ENCODE measurements around the gene ARFGAP1.

ARFGAP1 gene

DNA sequence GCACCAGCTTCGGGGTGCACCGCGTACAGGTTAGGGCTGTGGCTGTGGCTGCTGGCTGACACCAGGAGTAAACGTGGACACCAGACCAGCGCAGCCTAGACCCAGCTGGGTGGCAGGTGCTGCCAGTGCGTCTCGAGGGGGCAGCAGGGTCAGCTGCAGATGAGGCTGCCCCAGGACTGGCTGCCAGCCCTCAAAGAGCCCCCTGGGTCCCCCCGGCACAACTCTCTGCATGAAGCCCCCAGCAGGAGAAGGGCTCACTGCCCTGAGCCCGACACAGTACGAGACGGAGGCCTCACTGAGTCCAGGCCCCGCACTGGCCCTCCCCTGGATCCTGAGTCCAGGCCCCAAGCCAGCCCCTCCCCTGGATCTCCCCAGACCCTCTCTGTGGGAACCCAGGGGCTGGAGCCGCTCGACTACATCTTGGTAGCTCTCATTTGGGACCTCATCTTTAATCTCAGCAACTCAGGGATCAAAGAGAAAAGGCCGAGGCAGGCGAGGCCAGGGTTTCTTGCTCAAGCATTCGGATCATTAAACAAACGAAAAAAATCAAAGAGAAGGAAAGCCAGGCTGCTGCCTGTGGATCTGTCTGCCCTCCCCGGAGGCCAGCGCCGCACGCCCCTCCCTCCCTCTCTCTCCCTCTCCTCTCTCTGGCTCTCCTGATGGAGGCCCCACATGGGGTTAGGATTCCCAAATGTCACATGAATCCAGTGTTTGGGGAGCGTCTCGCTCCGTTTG, 11.4 kb upstream of the ARFGAP1 start:
- Histone ChIP-seq H2AFZ (ENCODE audit: low read length, unreplicated experiment) (no peak overlapping the region), H3K27me3 (ENCODE audit: insufficient read depth, low read length) (peaks cover 20% of the 10 kb centered on the region)

DNA sequence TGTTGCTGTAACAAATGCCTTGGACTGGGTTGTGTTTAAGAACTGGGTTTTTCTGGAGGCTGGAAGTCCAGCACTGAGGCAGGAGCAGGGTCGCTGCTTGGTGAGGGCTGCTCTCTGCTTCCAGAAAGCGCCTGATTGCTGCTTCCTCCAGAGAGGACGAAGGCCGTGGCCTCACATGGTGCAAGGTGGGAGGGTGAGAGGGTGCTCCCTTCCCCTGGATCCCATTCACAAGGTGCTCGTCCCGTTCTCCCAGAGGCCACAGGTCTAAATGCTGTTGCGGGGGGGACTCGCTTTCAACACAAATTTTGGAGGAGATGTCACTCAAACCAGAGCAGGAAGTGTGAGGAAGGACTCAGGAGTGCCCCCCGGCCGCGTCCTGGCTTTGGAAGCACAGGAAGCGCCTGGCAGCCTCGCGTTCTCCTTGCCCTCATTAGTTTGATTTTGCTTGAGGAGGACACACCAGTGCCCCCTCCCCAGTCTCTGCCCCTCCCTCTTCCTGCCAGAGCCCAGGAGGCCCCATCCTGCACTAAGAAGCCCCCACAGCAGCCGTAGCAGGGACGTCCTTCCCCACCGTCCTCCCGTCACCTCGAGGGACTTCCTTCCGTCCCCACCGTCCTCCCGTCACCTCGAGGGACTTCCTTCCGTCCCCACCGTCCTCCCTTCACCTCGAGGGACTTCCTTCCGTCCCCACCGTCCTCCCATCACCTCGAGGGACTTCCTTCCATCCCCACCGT, 10.7 kb upstream of the ARFGAP1 start:
- no peak overlapping the region for H2AFZ ChIP-seq (ENCODE audit: low read length, unreplicated experiment)
- H3K4me3 ChIP-seq (ENCODE audit: low read depth, low read length) = no peak overlapping the region
- H3K79me2 ChIP-seq (ENCODE audit: control insufficient read depth, insufficient read depth, low read length, unreplicated experiment) = no peaks in the 10 kb centered on the region
- no peaks in the 10 kb centered on the region for H3K4me1 ChIP-seq (ENCODE audit: control insufficient read depth, insufficient read depth, low read length, unreplicated experiment)
- H3K27me3 ChIP-seq (ENCODE audit: insufficient read depth, low read length) = peaks cover 18% of the 10 kb centered on the region
- H3K36me3 ChIP-seq (ENCODE audit: insufficient read depth, low read length) = no peaks in the 10 kb centered on the region
- H3K27ac ChIP-seq (ENCODE audit: low read depth, low read length) = no peak overlapping the region

More for the DNA sequence above, 11.4 kb upstream of the ARFGAP1 start:
- Histone ChIP-seq H3K79me2 (ENCODE audit: control insufficient read depth, insufficient read depth, low read length, unreplicated experiment) (no peaks in the 10 kb centered on the region), H3K4me3 (ENCODE audit: low read depth, low read length) (no peak overlapping the region), H3K4me1 (ENCODE audit: control insufficient read depth, insufficient read depth, low read length, unreplicated experiment) (no peaks in the 10 kb centered on the region), H3K27ac (ENCODE audit: low read depth, low read length) (no peak overlapping the region), H3K36me3 (ENCODE audit: insufficient read depth, low read length) (no peaks in the 10 kb centered on the region)

DNA sequence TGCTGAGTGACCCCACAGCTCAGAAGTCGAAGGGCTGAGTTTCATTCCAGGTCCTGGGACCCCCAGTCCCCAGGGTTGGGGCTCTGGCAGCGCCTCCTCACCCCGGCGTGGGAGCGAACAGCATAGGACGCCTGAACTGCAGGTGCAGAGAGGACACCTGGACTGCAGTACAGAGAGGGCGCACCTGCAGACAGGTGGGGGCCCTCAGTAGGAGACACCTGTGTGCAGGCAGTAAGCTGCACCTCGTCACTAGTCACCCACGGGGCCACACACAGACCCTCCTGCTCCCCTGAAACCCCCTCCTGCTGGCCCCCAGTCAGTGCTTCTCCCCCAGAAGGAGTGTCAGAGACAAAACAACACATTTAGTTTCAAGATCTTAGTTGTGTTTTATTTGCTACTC, 9.8 kb upstream of the ARFGAP1 start:
- H2AFZ ChIP-seq (ENCODE audit: low read length, unreplicated experiment) = no peak overlapping the region
- H3K4me1 ChIP-seq (ENCODE audit: control insufficient read depth, insufficient read depth, low read length, unreplicated experiment) = no peaks in the 10 kb centered on the region
- no peaks in the 10 kb centered on the region for H3K36me3 ChIP-seq (ENCODE audit: insufficient read depth, low read length)
- H3K79me2 ChIP-seq (ENCODE audit: control insufficient read depth, insufficient read depth, low read length, unreplicated experiment) = no peaks in the 10 kb centered on the region
- peaks cover 18% of the 10 kb centered on the region for H3K27me3 ChIP-seq (ENCODE audit: insufficient read depth, low read length)
- no peak overlapping the region for H3K27ac ChIP-seq (ENCODE audit: low read depth, low read length)
- H3K4me3 ChIP-seq (ENCODE audit: low read depth, low read length) = no peak overlapping the region

DNA sequence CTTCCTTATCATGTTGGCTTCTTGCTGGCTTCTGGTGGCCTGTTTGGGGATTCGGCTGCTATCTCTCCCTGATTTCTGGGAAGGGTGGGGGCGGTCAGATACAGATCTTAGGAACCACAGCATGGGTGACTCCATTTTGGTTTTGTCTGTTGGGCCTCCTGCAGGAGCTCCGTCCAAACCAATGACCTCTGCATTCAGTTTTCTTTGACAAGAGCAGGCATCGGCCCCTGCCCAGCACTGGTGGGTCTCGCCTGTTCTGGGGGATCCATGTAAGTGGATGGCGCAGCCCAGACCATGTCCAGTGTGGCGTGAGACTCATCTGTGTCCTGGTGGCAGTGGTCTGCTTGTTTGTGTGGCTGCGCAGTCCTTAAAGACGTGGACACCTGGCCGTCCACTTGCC, 8.6 kb upstream of the ARFGAP1 start:
- Histone ChIP-seq H2AFZ (ENCODE audit: low read length, unreplicated experiment) (no peak overlapping the region), H3K27me3 (ENCODE audit: insufficient read depth, low read length) (peaks cover 18% of the 10 kb centered on the region), H3K27ac (ENCODE audit: low read depth, low read length) (no peak overlapping the region), H3K4me3 (ENCODE audit: low read depth, low read length) (no peak overlapping the region), H3K4me1 (ENCODE audit: control insufficient read depth, insufficient read depth, low read length, unreplicated experiment) (no peaks in the 10 kb centered on the region), H3K36me3 (ENCODE audit: insufficient read depth, low read length) (no peaks in the 10 kb centered on the region), H3K79me2 (ENCODE audit: control insufficient read depth, insufficient read depth, low read length, unreplicated experiment) (no peaks in the 10 kb centered on the region)

DNA sequence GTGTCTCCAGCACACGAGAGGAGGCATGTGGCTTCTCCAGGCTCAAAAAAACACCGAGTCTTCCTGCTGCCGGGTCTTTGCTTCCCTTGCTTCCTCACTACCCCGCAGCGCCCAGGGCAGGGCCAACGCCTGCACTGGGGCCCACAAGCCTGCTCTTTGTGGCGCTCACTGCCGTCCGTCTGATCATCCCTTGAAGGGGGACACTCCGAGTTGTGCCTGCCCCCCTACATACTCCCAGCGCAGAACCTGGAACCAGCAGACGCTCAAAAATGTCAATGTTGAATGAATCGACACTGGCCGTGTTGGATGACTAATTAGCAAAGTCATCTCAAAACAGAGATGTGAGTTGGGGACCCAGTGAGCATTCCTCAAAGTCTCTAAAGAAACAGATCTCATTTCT, 8.1 kb upstream of the ARFGAP1 start:
- Histone ChIP-seq H3K36me3 (ENCODE audit: insufficient read depth, low read length) (no peaks in the 10 kb centered on the region), H3K27ac (ENCODE audit: low read depth, low read length) (no peak overlapping the region), H2AFZ (ENCODE audit: low read length, unreplicated experiment) (no peak overlapping the region), H3K4me1 (ENCODE audit: control insufficient read depth, insufficient read depth, low read length, unreplicated experiment) (no peaks in the 10 kb centered on the region), H3K27me3 (ENCODE audit: insufficient read depth, low read length) (peaks cover 18% of the 10 kb centered on the region), H3K4me3 (ENCODE audit: low read depth, low read length) (no peak overlapping the region), H3K79me2 (ENCODE audit: control insufficient read depth, insufficient read depth, low read length, unreplicated experiment) (no peaks in the 10 kb centered on the region)

DNA sequence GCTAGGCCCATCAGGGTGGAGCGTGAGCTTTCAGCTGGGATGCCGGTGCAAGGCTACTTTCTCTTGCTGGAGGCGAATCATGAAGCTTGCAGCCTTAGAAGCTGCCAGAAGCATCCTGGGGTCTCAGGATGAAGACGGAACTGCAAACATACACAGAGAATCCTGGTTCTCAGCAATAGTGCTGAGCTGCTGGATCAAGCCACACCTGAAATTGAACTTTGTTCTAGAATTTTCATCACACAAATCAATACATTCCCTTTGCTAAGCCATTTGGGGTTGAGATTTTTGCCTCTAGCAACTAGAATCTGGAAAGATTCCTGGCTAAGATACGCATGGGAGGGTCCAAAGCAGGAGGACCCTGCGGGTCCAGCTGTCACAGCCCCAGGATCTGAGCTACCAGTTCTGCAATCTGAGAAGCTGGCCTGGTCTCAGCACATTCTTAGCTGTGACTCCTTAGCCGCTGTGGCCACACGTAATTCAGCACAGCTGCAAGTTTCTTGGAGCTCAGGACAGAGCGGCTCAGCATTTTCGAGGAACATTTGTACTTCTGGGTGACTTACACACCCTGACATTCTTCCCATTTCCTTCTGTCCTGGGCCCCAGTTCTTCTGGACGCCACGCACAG, 6.6 kb upstream of the ARFGAP1 start:
- Histone ChIP-seq H3K4me3 (ENCODE audit: low read depth, low read length) (no peak overlapping the region), H2AFZ (ENCODE audit: low read length, unreplicated experiment) (no peak overlapping the region), H3K79me2 (ENCODE audit: control insufficient read depth, insufficient read depth, low read length, unreplicated experiment) (no peaks in the 10 kb centered on the region), H3K36me3 (ENCODE audit: insufficient read depth, low read length) (no peaks in the 10 kb centered on the region), H3K4me1 (ENCODE audit: control insufficient read depth, insufficient read depth, low read length, unreplicated experiment) (no peaks in the 10 kb centered on the region), H3K27ac (ENCODE audit: low read depth, low read length) (no peak overlapping the region), H3K27me3 (ENCODE audit: insufficient read depth, low read length) (peaks cover 18% of the 10 kb centered on the region)

DNA sequence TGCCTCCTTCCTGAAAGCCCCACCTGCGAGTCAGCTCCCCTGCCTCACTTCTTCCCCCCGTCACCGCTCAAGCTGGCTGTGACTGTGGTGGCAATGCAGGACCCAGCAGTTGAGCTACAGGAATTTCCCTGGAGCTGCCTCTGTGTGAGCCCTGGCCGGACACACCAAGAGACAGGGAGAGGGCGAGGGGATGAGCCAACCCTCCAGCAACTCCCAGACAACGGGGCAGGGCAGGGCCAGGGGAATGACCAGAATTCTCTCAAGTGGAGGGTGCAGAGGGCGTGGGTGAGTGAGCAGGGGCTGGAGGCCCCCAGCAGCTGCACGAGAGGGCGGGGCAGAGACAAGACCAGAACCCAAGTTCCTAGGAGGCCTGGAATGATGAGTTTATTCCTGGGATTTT, 4.9 kb upstream of the ARFGAP1 start:
- no peak overlapping the region for H3K4me3 ChIP-seq (ENCODE audit: low read depth, low read length)
- peaks cover under 1% of the 10 kb centered on the region for H3K79me2 ChIP-seq (ENCODE audit: control insufficient read depth, insufficient read depth, low read length, unreplicated experiment)
- H3K27ac ChIP-seq (ENCODE audit: low read depth, low read length) = no peak overlapping the region
- H3K4me1 ChIP-seq (ENCODE audit: control insufficient read depth, insufficient read depth, low read length, unreplicated experiment) = peaks cover 5% of the 10 kb centered on the region
- no peaks in the 10 kb centered on the region for H3K36me3 ChIP-seq (ENCODE audit: insufficient read depth, low read length)
- H3K27me3 ChIP-seq (ENCODE audit: insufficient read depth, low read length) = peaks cover 13% of the 10 kb centered on the region
- H2AFZ ChIP-seq (ENCODE audit: low read length, unreplicated experiment) = no peak overlapping the region

DNA sequence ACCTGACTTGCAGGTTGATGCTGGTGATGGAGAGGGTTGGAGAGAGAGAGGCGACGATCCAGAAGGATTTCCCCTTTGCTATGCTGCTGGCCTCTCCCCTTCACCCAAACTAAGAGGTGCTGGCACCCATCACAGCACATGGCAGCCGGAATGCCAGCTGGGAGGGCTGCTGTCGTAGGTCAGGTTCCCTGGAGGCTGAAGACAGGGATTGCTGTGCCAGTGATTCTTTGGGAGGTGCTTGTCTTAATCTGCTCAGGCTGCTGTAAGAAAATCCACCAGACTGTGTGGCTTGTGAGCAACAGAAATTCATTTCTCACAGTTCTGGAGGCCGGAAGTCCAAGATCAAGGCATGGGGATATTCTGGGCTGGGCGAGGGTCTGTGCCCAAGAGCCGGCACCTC, 4.4 kb upstream of the ARFGAP1 start:
- H3K79me2 ChIP-seq (ENCODE audit: control insufficient read depth, insufficient read depth, low read length, unreplicated experiment) = peaks cover 6% of the 10 kb centered on the region
- H3K27ac ChIP-seq (ENCODE audit: low read depth, low read length) = no peak overlapping the region
- no peak overlapping the region for H2AFZ ChIP-seq (ENCODE audit: low read length, unreplicated experiment)
- H3K4me1 ChIP-seq (ENCODE audit: control insufficient read depth, insufficient read depth, low read length, unreplicated experiment) = peaks cover 5% of the 10 kb centered on the region
- H3K27me3 ChIP-seq (ENCODE audit: insufficient read depth, low read length) = peaks cover 13% of the 10 kb centered on the region
- H3K4me3 ChIP-seq (ENCODE audit: low read depth, low read length) = no peak overlapping the region
- H3K36me3 ChIP-seq (ENCODE audit: insufficient read depth, low read length) = no peaks in the 10 kb centered on the region

DNA sequence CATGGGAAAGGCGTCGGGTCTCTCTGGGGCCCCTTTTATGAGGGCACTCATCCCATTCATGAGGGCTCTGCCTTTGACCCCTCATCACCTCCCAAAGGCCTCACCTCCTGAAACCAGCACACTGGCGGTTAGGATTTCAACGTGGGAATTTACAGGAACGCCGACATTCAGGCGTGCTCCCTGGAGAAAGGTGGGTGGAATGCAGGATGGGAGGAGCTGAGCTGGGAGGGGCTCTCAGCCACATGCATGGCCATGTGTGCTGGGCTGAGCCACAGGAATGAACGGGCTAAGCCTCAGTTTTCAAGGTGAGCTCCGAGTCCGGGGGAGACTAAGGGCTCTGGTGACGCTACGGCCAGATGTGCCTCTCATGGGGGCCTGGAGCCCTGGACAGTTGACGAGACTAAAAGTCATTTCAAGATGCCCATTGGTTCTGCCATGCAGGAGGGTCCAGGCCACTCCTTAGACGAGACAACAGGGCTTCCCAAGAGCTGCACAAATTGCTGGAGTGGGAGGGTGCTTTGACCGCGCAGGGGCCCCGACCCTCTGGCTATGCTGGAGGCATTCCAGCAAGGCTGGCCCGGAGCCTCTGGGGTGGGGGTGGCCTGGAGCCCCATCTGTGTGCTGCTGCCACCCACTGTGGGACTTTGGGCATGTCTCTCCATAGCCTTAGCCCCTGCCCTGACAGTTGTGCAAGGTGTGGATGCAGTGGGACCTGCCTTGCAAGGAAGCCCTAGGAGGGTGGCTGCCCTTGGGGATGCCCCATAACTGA, 3.8 kb upstream of the ARFGAP1 start:
- Histone ChIP-seq H3K4me3 (ENCODE audit: low read depth, low read length) (no peak overlapping the region), H3K27ac (ENCODE audit: low read depth, low read length) (no peak overlapping the region)

DNA sequence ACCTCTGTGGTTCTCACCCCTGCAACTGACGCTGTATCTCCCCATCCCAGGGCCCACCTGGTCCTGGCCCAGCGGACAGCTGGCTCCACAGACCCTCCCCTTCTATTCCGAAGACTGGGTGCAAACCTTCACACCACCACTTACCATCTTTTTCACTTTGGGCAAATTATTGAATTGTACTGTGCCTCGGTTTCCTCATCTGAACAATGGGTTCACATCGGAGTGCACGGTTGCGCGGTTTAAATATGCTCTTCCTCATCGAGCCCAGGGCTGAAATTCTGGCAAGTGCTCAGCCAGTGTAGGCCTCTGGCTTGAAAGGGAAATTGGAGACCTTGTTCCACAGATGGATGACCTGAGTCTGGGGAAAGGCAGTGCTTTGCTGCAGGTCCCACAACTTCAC, 2.9 kb upstream of the ARFGAP1 start:
- H3K27me3 ChIP-seq (ENCODE audit: insufficient read depth, low read length) = peaks cover 10% of the 10 kb centered on the region
- peaks cover 10% of the 10 kb centered on the region for H3K4me1 ChIP-seq (ENCODE audit: control insufficient read depth, insufficient read depth, low read length, unreplicated experiment)
- no peak overlapping the region for H2AFZ ChIP-seq (ENCODE audit: low read length, unreplicated experiment)
- H3K4me3 ChIP-seq (ENCODE audit: low read depth, low read length) = no peak overlapping the region
- no peaks in the 10 kb centered on the region for H3K36me3 ChIP-seq (ENCODE audit: insufficient read depth, low read length)
- no peak overlapping the region for H3K27ac ChIP-seq (ENCODE audit: low read depth, low read length)
- H3K79me2 ChIP-seq (ENCODE audit: control insufficient read depth, insufficient read depth, low read length, unreplicated experiment) = peaks cover 21% of the 10 kb centered on the region

More for the DNA sequence above, 3.8 kb upstream of the ARFGAP1 start:
- peaks cover 12% of the 10 kb centered on the region for H3K79me2 ChIP-seq (ENCODE audit: control insufficient read depth, insufficient read depth, low read length, unreplicated experiment)
- peaks cover 12% of the 10 kb centered on the region for H3K27me3 ChIP-seq (ENCODE audit: insufficient read depth, low read length)
- H2AFZ ChIP-seq (ENCODE audit: low read length, unreplicated experiment) = no peak overlapping the region
- H3K4me1 ChIP-seq (ENCODE audit: control insufficient read depth, insufficient read depth, low read length, unreplicated experiment) = peaks cover 5% of the 10 kb centered on the region
- no peaks in the 10 kb centered on the region for H3K36me3 ChIP-seq (ENCODE audit: insufficient read depth, low read length)
